IMR-90 (cell line): ENCODE results near the gene AKT2. TPM values are rescaled to one million over a fixed set of nuclear protein-coding genes. Genes with fewer than 3 reads are reported as not detected.

Experiments used
- ATAC-seq: fragments of 200-7000 bp; cut with Tn5 transposase; 2 replicates; pipeline ENCODE4 v1.9.1; 2020; ENCODE audit warnings: low read depth, mild to moderate bottlenecking, moderate library complexity
- BruUV-seq: library from RNA; stranded (reverse); fragments of 400-500 nt; replicated peaks from 2 replicates; lab custom pipeline; 2021; lab: Mats Ljungman, UMichigan
- CTCF ChIA-PET: fragments of 300-600 bp; formaldehyde crosslinking; extraction: SDS; loops from one replicate; lab custom pipeline; 2021; ENCODE audit warnings: antibody characterized with exemption; lab: Yijun Ruan, JAX
- POLR2A ChIA-PET: fragments of 300-600 bp; sonication (Branson Sonifier 250); formaldehyde crosslinking; loops from one replicate; lab custom pipeline; 2022; ENCODE audit warnings: antibody characterized with exemption; ENCODE audit not compliant: unreplicated experiment; lab: Charles Lee
- DNase-seq: peaks from one replicate; pipeline ENCODE4 v3.0.0; 2013
- H2AFZ ChIP-seq: replicated peaks from 2 replicates; pipeline ENCODE3; 2013; ENCODE audit warnings: low read length, mild to moderate bottlenecking; ENCODE audit not compliant: poor library complexity
- H2AK5ac ChIP-seq: 2 replicates; pipeline ENCODE4 v1.6.1; 2013; ENCODE audit warnings: low read depth, low read length, inconsistent platforms
- H2AK9ac ChIP-seq: replicated peaks from 2 replicates; pipeline ENCODE3; 2013; ENCODE audit warnings: mild to moderate bottlenecking, low read depth, low read length, moderate library complexity; ENCODE audit not compliant: poor library complexity
- H2BK120ac ChIP-seq: 2 replicates; pipeline ENCODE4 v1.6.1; 2013; ENCODE audit warnings: low read depth, low read length, inconsistent platforms
- H2BK15ac ChIP-seq: 3 replicates; pipeline ENCODE4 v1.6.1; 2013; ENCODE audit warnings: low read depth, low read length, inconsistent platforms
- H2BK20ac ChIP-seq: 2 replicates; pipeline ENCODE4 v1.6.1; 2013; ENCODE audit warnings: low read depth, mild to moderate bottlenecking, inconsistent platforms, low read length, moderate library complexity
- H2BK5ac ChIP-seq: 2 replicates; pipeline ENCODE4 v1.6.1; 2013; ENCODE audit warnings: mild to moderate bottlenecking, low read depth, low read length, inconsistent platforms; ENCODE audit not compliant: poor library complexity, severe bottlenecking
- H3K14ac ChIP-seq: replicated peaks from 2 replicates; pipeline ENCODE4 v1.6.1; 2013; ENCODE audit warnings: low read depth, low read length, inconsistent platforms
- H3K18ac ChIP-seq: 2 replicates; pipeline ENCODE4 v1.6.1; 2013; ENCODE audit warnings: low read depth, low read length, control low read depth
- H3K23ac ChIP-seq: 2 replicates; pipeline ENCODE4 v1.6.1; 2013; ENCODE audit warnings: low read depth, low read length, inconsistent platforms
- H3K27ac ChIP-seq: 2 replicates; pipeline ENCODE4 v1.5.1; 2013; ENCODE audit warnings: mild to moderate bottlenecking, control low read depth, low read length; ENCODE audit not compliant: insufficient read depth
- H3K27me3 ChIP-seq: 2 replicates; pipeline ENCODE4 v1.6.1; 2013; ENCODE audit warnings: low read length; ENCODE audit not compliant: control insufficient read depth, insufficient read depth
- H3K36me3 ChIP-seq: 2 replicates; pipeline ENCODE4 v1.6.1; 2013; ENCODE audit warnings: low read length, mixed read lengths; ENCODE audit not compliant: control insufficient read depth, insufficient read depth
- H3K4ac ChIP-seq: 2 replicates; pipeline ENCODE4 v1.6.1; 2013; ENCODE audit warnings: low read depth, low read length, inconsistent platforms
- H3K4me1 ChIP-seq: 2 replicates; pipeline ENCODE4 v1.6.1; 2013; ENCODE audit warnings: low read length, mixed read lengths; ENCODE audit not compliant: control insufficient read depth, insufficient read depth
- H3K4me2 ChIP-seq: 2 replicates; pipeline ENCODE4 v1.6.1; 2013; ENCODE audit warnings: low read depth, mild to moderate bottlenecking, control low read depth, low read length, moderate library complexity
- H3K4me3 ChIP-seq: 2 replicates; pipeline ENCODE4 v1.5.1; 2013; ENCODE audit warnings: low read depth, mild to moderate bottlenecking, control low read depth, low read length, moderate library complexity; ENCODE audit not compliant: insufficient read depth
- H3K56ac ChIP-seq: 2 replicates; pipeline ENCODE4 v1.6.1; 2013; ENCODE audit warnings: low read length, inconsistent platforms; ENCODE audit not compliant: insufficient read depth; ENCODE audit errors: extremely low read depth
- H3K79me1 ChIP-seq, 2 experiments: 2 replicates each; pipeline ENCODE4 v1.6.1; 2013; ENCODE audit warnings: low read length in 2 of 2, inconsistent platforms in 1 of 2, low read depth in 1 of 2
- H3K9ac ChIP-seq: 2 replicates; pipeline ENCODE4 v1.6.1; 2013; ENCODE audit warnings: low read depth, low read length, control low read depth
- H3K9me1 ChIP-seq: 2 replicates; pipeline ENCODE4 v1.6.1; 2013; ENCODE audit warnings: low read length, inconsistent platforms; ENCODE audit not compliant: insufficient read depth
- H3K9me3 ChIP-seq: 2 replicates; pipeline ENCODE4 v1.6.1; 2013; ENCODE audit warnings: low read length; ENCODE audit not compliant: control insufficient read depth, insufficient read depth
- H4K20me1 ChIP-seq: 2 replicates; pipeline ENCODE4 v1.6.1; 2013; ENCODE audit warnings: low read length, inconsistent platforms; ENCODE audit not compliant: insufficient read depth
- H4K5ac ChIP-seq: 2 replicates; pipeline ENCODE4 v1.6.1; 2013; ENCODE audit warnings: mild to moderate bottlenecking, low read depth, low read length, control low read depth
- H4K8ac ChIP-seq, 2 experiments: 2 replicates each; pipeline ENCODE4 v1.6.1; 2013; ENCODE audit warnings: low read depth in 2 of 2, low read length in 2 of 2, control low read depth in 1 of 2, inconsistent platforms in 1 of 2
- H4K91ac ChIP-seq: 2 replicates; pipeline ENCODE4 v1.6.1; 2013; ENCODE audit warnings: low read depth, low read length, inconsistent platforms; ENCODE audit not compliant: insufficient read depth
- WGBS, 2 experiments: methylation state at CpG; one replicate each; pipeline versions ENCODE4 v1.1.5 to v1.1.7; 2013; ENCODE audit warnings: missing lambda C conversion rate in 2 of 2; ENCODE audit not compliant: insufficient read length in 1 of 2; ENCODE audit errors: extremely low coverage in 2 of 2; 5-methylcytosine and 5-hydroxymethylcytosine counted together
- dilution Hi-C: fragments of 300-500 bp; cut with HindIII; formaldehyde crosslinking; loops from one replicate; pipeline ENCODE4 v1.14.3; 2018; ENCODE audit warnings: low sequenced_read_pairs; ENCODE audit not compliant: unreplicated experiment
- in situ Hi-C: fragments of 300-500 bp; cut with MboI; formaldehyde crosslinking; loops from 3 replicates; pipeline ENCODE4 v1.14.3; 2019; ENCODE audit warnings: low sequenced_read_pairs, inconsistent platforms, mixed read lengths
- intact Hi-C: fragments of 100-400 bp; cut with micrococcal nuclease; formaldehyde crosslinking; loops from 2 replicates; pipeline ENCODE4 v1.10.0; 2022
- polyA plus RNA-seq, 3 experiments: library from polyadenylated mRNA; depleted of rRNA; stranded (reverse); fragments of >200 nt; gene quantifications; 2 replicates each; pipeline ENCODE4 v1.2.3, GENCODE V29; 2012; ENCODE audit warnings: low replicate concordance in 1 of 3
- total RNA-seq: library from RNA; depleted of rRNA; stranded (reverse); fragments of >200 nt; gene quantifications from 2 replicates; pipeline ENCODE4 v1.2.3, GENCODE V29; 2012
- TF ChIP-seq, protein P1 (sequence below): conservative IDR thresholded peaks from 2 replicates; pipeline ENCODE4 v1.5.1; 2012; ENCODE audit warnings: mild to moderate bottlenecking, low read depth, low read length, improper control_type of control experiment

AKT2 gene
- total and polyA plus RNA-seq, 2 of the 4 experiments (the other 2 are of a cell fraction) = 61.5 to 104 TPM

DNA sequence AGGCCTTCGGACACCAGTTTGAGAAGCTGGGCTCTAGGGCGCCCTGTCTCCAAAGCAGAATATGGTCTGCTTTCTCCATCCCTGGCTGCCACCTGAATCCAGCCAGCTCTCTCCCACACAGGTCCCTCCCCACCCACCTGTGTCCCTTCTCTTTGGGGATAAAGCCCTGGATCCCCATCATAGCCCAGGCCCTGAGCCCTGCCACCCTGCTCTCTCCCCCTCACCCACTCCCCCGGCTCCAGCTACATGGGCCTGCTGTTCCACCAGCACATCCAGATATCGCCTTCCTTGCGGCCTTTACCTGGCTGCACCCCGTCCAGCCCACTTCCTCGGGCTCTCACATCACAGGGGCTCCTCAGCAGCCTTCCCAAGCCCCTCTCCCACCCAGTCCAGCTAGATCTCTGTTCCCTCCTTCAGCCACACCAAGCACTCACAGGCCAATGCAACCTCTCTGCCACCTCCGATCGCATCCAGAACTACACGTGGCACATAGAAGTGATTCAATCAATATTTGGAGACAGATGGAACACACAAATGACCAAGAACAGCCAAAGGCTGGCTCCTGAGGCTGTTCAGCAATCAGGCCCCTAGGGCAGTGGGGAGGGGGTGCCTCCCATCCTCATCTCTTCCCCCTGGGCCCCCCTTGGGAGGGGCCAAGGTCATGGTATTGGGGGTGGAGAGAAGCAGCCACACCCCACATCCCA is 7.6 kb downstream of the AKT2 start:
- no TSS peak for BruUV-seq
- TF ChIP-seq, protein P1, sequence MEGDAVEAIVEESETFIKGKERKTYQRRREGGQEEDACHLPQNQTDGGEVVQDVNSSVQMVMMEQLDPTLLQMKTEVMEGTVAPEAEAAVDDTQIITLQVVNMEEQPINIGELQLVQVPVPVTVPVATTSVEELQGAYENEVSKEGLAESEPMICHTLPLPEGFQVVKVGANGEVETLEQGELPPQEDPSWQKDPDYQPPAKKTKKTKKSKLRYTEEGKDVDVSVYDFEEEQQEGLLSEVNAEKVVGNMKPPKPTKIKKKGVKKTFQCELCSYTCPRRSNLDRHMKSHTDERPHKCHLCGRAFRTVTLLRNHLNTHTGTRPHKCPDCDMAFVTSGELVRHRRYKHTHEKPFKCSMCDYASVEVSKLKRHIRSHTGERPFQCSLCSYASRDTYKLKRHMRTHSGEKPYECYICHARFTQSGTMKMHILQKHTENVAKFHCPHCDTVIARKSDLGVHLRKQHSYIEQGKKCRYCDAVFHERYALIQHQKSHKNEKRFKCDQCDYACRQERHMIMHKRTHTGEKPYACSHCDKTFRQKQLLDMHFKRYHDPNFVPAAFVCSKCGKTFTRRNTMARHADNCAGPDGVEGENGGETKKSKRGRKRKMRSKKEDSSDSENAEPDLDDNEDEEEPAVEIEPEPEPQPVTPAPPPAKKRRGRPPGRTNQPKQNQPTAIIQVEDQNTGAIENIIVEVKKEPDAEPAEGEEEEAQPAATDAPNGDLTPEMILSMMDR = no peak
- Histone ChIP-seq H2AK5ac (no peak overlapping the region), H4K8ac (no peak overlapping the region), H3K4me3 (no peak overlapping the region), H3K36me3 (no peaks in the 10 kb centered on the region), H3K27ac (no peak overlapping the region), H3K4ac (no peak overlapping the region), H2AFZ (no peak overlapping the region), H3K9ac (no peak overlapping the region), H3K18ac (no peak overlapping the region), H3K79me1 (peaks cover 31 to 93% of the 10 kb centered on the region in 2 experiments; a peak in 3 of 4 replicates), H4K20me1 (peaks cover 83% of the 10 kb centered on the region), H2BK5ac (no peak overlapping the region), H3K14ac (no peak overlapping the region), H3K27me3 (no peaks in the 10 kb centered on the region), H4K91ac (no peak overlapping the region), H3K9me1 (peaks cover 21% of the 10 kb centered on the region), H3K9me3 (no peaks in the 10 kb centered on the region), H3K23ac (no peak overlapping the region), H2BK15ac (no peak overlapping the region), H2BK20ac (no peak overlapping the region), H2AK9ac (peak overlapping the region; percentile 78), H3K4me1 (peaks cover 25% of the 10 kb centered on the region), H2BK120ac (no peak overlapping the region), H3K4me2 (no peak overlapping the region), H4K5ac (no peak overlapping the region), H3K56ac (no peak overlapping the region)
- ChIA-PET CTCF (no interaction called here), POLR2A (no interaction called here)
- dilution Hi-C loops (no loop called here), in situ Hi-C loops (no loop called here), intact Hi-C loops (no loop called here)
- no peak for DNase-seq
- WGBS, 2 experiments = 91% methylated on average over 7 of the region's 10 CpGs; no CpG with 5 or more reads in 1 of the 2 experiments
- ATAC-seq = no peak
